WTC11 (cell line): ENCODE results near the gene SNRNP200.

Experiments
- GTF2I ChIP-seq: fragments of 250-450 bp; sonication (Bioruptor Pico); conservative IDR thresholded peaks from 2 replicates; pipeline ENCODE4 v1.4.0; 2021; ENCODE audit warnings: mild to moderate bottlenecking
- MYBL2 ChIP-seq: sonication (generic); formaldehyde crosslinking; IDR thresholded peaks from 2 replicates; pipeline ENCODE4 v1.8.1; 2023; ENCODE audit warnings: mild to moderate bottlenecking, moderate library complexity, missing genetic modification reagents
- NFYB ChIP-seq: sonication (generic); formaldehyde crosslinking; conservative IDR thresholded peaks from 2 replicates; pipeline ENCODE4 v1.8.0; 2022; ENCODE audit warnings: low read depth, missing genetic modification reagents
- SP1 ChIP-seq: sonication (generic); formaldehyde crosslinking; conservative IDR thresholded peaks from 2 replicates; pipeline ENCODE4 v1.8.1; 2022; ENCODE audit warnings: missing genetic modification reagents
- TF ChIP-seq, protein P1 (sequence below): sonication (generic); formaldehyde crosslinking; IDR thresholded peaks from 2 replicates; pipeline ENCODE4 v1.8.1; 2022; ENCODE audit warnings: mild to moderate bottlenecking, moderate library complexity, missing genetic modification reagents
- TF ChIP-seq, protein P2 (sequence below): fragments of 200-600 bp; IDR thresholded peaks from 2 replicates; pipeline ENCODE4 v1.8.0; 2022; ENCODE audit warnings: antibody characterized with exemption
- TF ChIP-seq, protein P3 (sequence below): sonication (generic); formaldehyde crosslinking; conservative IDR thresholded peaks from 2 replicates; pipeline ENCODE4 v1.8.1; 2022; ENCODE audit warnings: mild to moderate bottlenecking, missing genetic modification reagents
- TF ChIP-seq, protein P4 (sequence below): sonication (generic); formaldehyde crosslinking; IDR thresholded peaks from 2 replicates; pipeline ENCODE4 v1.8.0; 2022; ENCODE audit warnings: mild to moderate bottlenecking, missing genetic modification reagents
- TF ChIP-seq, protein P5 (sequence below): sonication (generic); formaldehyde crosslinking; IDR thresholded peaks from 2 replicates; pipeline ENCODE4 v1.8.1; 2022; ENCODE audit warnings: low read depth, missing genetic modification reagents, borderline replicate concordance
- TF ChIP-seq, protein P6 (sequence below): sonication (generic); formaldehyde crosslinking; IDR thresholded peaks from 2 replicates; pipeline ENCODE4 v1.8.0; 2022; ENCODE audit warnings: mild to moderate bottlenecking, missing genetic modification reagents
- TF ChIP-seq, protein P7 (sequence below): fragments of 250-450 bp; sonication (Bioruptor Pico); IDR thresholded peaks from 2 replicates; pipeline ENCODE4 v1.9.0; 2021; ENCODE audit warnings: mild to moderate bottlenecking

DNA sequence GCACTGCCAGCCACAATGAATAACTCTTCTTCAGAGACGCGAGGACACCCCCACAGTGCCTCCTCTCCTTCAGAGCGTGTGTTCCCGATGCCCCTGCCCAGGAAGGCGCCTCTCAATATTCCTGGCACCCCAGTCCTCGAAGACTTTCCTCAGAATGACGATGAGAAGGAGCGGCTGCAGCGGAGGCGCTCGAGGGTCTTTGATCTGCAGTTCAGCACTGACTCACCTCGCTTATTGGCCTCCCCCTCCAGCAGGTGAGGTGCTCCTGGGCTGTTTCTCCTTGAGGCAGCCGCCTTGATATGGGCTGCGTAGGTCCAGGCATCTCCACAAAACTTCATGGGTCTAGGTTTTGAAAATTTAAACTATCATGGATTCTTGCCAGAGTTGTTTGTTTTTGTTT, 36.3 kb upstream of the SNRNP200 start:
- TF ChIP-seq, protein P1, sequence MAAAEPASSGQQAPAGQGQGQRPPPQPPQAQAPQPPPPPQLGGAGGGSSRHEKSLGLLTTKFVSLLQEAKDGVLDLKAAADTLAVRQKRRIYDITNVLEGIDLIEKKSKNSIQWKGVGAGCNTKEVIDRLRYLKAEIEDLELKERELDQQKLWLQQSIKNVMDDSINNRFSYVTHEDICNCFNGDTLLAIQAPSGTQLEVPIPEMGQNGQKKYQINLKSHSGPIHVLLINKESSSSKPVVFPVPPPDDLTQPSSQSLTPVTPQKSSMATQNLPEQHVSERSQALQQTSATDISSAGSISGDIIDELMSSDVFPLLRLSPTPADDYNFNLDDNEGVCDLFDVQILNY: no peak
- TF ChIP-seq, protein P2, sequence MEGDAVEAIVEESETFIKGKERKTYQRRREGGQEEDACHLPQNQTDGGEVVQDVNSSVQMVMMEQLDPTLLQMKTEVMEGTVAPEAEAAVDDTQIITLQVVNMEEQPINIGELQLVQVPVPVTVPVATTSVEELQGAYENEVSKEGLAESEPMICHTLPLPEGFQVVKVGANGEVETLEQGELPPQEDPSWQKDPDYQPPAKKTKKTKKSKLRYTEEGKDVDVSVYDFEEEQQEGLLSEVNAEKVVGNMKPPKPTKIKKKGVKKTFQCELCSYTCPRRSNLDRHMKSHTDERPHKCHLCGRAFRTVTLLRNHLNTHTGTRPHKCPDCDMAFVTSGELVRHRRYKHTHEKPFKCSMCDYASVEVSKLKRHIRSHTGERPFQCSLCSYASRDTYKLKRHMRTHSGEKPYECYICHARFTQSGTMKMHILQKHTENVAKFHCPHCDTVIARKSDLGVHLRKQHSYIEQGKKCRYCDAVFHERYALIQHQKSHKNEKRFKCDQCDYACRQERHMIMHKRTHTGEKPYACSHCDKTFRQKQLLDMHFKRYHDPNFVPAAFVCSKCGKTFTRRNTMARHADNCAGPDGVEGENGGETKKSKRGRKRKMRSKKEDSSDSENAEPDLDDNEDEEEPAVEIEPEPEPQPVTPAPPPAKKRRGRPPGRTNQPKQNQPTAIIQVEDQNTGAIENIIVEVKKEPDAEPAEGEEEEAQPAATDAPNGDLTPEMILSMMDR: no peak
- TF ChIP-seq, protein P3, sequence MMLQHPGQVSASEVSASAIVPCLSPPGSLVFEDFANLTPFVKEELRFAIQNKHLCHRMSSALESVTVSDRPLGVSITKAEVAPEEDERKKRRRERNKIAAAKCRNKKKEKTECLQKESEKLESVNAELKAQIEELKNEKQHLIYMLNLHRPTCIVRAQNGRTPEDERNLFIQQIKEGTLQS (CRISPR knock-in tag): no peak
- TF ChIP-seq, protein P4, sequence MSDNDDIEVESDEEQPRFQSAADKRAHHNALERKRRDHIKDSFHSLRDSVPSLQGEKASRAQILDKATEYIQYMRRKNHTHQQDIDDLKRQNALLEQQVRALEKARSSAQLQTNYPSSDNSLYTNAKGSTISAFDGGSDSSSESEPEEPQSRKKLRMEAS (CRISPR knock-in tag): no peak
- TF ChIP-seq, protein P5, sequence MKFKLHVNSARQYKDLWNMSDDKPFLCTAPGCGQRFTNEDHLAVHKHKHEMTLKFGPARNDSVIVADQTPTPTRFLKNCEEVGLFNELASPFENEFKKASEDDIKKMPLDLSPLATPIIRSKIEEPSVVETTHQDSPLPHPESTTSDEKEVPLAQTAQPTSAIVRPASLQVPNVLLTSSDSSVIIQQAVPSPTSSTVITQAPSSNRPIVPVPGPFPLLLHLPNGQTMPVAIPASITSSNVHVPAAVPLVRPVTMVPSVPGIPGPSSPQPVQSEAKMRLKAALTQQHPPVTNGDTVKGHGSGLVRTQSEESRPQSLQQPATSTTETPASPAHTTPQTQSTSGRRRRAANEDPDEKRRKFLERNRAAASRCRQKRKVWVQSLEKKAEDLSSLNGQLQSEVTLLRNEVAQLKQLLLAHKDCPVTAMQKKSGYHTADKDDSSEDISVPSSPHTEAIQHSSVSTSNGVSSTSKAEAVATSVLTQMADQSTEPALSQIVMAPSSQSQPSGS (CRISPR knock-in tag): no peak
- TF ChIP-seq, protein P6, sequence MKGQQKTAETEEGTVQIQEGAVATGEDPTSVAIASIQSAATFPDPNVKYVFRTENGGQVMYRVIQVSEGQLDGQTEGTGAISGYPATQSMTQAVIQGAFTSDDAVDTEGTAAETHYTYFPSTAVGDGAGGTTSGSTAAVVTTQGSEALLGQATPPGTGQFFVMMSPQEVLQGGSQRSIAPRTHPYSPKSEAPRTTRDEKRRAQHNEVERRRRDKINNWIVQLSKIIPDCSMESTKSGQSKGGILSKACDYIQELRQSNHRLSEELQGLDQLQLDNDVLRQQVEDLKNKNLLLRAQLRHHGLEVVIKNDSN (CRISPR knock-in tag): no peak
- TF ChIP-seq MYBL2 (CRISPR knock-in tag) (no peak), GTF2I (CRISPR knock-in tag) (no peak), SP1 (CRISPR knock-in tag) (no peak), NFYB (CRISPR knock-in tag) (no peak)
- TF ChIP-seq, protein P7, sequence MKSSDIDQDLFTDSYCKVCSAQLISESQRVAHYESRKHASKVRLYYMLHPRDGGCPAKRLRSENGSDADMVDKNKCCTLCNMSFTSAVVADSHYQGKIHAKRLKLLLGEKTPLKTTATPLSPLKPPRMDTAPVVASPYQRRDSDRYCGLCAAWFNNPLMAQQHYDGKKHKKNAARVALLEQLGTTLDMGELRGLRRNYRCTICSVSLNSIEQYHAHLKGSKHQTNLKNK: no peak
